Activated CD4-positive, alpha-beta T cell treated with anti-CD3 and anti-CD28 coated beads, Interleukin-2, Interleukin-4, amounts not matched to agents 100 ng/mL and 50 ng/mL, durations not matched to agents 16 hours and 8 hours (primary cell): ENCODE results near the gene STRN4.
"Not testable (repeated sequence)": the region's sequence is repeated elsewhere in the genome, so short reads cannot be mapped to it uniquely, and the experiment has no call there.

ENCODE experiments used
- DNase-seq: peaks from one replicate; pipeline ENCODE4 v3.0.0-alpha.2; 2020; ENCODE audit warnings: low spot score

STRN4 gene

DNA sequence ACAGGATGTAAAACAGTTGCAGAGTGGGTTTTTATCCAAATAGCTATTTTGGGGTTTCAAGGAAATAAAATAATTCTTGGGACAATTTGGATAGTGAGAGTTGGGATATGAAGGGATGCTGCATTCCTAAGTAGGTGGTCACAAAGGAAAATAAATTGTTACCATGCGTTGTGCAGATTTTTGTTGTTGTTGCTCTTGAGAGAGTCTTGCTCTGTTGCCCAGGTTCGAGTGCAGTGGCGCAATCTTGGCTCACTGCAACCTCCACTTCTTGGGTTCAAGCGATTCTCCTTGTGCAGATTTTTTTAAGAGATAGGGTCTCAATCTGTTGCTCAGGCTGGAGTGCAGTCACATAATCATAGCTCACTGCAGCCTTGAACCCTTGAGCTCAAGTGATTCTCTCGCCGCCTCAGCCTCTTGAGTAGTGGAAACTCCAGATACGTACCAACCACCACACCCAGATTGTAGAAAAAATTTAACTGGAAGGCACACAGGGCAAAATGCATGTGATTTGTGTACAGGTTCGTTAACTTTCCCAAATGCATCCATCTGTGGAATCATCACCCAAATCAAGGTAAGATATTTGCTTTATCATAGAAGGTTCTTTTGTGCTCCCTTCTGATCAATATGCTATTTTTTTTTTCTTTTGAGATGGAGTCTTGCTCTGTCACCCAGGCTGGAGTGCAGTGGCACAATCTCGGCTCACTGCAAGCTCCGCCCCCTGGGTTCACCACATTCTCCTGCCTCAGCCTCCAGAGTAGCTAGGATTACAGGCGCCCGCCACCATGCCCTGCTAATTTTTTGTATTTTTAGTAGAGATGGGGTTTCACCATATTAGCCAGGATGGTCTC lies 26.1 kb upstream of the STRN4 start:
- no peak for DNase-seq

DNA sequence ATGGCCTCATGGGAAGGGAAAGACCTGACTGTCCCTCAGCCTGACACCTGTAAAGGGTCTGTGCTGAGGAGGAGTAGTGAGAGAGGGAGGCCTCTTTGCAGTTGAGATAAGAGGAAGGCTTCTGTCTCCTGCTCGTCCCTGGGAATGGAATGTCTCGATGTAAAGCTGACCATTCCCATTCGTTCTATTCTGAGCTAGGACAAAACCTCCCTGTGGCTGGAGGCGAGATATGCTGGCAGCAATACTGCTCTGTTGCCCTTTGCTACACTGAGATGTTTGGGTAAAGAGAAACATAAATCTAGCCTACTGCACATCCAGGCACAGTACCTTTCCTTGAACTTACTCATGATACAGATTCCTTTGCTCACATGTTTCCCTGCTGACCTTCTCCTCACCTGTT lies 22.5 kb upstream of the STRN4 start:
- DNase-seq = not testable (repeated sequence)

DNA sequence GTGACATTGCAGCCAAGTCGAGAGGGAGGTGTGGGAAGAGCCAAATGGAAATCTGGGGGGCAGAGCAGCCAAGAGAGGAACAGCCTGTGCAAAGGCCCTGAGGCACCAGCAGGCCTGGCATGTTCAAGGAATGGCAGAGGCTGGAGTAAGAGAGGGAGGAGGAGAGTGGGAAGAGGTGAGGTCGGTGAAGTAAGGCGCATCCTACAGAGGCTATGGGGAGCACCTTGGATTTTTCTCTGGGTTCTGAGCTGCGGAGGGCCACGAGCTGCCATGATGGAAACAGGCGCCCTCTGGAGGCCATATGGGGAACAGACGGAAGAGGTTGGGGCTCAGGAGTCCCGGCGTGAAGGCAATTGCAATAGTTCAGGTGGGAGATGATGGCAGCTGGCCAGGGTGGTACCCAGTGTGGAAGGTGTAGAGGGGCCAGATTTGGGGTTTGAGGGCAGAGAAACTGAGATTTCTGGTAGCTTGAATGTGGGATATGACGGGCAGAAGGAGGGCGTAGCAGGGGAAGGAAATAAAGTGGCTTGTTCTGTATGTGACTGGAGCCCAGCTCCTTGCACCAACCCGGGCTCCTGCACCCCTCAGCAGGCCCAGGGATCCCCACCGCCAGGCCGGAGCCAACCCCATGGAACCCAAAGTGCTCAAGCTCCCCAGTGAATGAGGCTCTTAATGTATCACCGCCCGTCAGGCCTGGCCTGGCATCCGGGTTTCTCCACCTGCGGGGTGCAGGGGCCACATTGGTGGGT lies 20.5 kb upstream of the STRN4 start:
- peak; percentile 75 for DNase-seq

DNA sequence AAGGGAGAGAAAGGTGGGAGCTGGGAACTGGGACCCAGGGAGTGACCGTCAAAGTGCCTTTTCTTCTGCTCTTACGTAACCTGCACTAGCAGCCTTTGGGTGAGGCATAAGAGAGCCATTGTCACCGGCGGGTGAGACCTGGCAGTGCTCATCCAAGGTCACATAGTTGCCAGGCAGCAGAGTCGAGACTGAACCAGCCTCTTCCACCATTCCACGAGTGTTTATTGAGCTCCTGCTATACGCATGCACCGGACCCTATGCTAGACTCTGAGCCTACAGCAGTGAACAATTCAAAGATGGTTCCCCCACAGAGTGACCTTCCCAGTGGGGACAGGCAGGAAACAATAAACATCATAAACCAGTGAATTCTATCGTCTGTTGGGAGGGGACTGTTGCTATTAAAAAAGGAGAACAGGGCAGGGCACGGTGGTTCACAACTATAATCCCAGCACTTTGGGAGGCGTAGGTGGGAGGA lies 18.6 kb upstream of the STRN4 start:
- no peak for DNase-seq

DNA sequence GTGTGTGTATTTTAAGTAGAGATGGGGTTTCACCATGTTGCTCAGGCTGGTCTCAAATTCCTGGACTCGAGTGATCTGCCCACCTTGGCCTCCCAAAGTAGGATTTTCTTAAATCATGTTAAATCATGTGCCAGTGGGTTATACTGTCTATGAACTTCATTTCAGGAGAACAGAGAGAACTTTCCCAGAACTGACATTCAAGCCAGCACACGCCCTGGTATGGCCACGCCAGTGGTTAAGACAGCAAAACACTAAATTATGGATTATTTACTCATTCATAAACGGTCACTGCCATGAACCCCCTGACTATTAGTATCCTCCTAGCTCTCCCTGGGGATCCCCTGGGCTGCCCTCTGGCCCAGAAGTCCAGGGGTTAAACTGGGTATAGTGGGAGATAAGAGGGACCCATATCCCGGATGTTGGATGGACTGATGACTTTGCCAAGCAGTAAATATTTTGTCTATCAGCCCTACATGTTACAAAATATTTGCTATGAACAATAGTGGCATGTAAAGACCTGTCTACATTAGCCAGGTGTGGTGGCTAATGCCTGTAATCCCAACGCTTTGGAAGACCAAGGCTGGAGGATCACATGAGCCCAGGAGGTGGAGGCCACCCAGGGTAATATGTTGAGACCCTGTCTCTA lies 16.1 kb upstream of the STRN4 start:
- DNase-seq = no peak

DNA sequence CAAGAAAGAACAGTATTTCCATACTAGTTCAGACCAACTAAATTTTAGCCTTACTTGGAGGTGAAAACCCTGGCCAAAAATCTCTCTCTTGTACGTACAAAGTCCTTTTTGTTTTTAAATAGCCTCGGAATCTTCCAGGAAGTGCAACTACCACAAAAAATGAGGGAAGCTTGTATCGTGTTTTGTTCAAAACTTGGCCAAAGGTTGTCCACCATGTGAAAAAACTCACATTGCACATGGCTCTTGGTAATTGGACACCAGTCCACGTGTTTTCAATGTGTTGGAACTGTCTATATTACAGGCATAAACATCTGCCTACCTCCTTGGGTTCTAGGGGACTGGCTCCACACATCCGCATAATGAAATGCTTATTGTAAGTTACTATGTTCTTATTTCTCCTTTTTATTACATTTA lies 15.2 kb upstream of the STRN4 start:
- no peak for DNase-seq

DNA sequence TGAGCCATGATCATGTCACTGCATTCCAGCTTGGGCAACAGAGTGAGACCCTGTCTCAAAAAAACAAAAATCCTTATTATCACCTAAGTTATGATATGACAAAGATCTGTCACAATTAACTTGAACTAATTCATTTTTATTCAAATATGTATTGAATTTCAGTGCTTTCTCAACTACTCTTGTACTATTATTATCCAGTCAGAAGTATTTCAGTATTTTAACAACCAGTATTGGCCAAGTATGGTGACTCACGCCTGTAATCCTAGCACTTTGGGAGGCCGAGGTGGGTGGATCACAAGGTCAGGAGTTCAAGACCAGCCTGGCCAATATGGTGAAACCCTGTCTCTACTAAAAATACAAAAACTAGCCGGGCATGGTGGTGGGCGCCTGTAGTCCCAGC lies 14.6 kb upstream of the STRN4 start:
- not testable (repeated sequence) for DNase-seq

DNA sequence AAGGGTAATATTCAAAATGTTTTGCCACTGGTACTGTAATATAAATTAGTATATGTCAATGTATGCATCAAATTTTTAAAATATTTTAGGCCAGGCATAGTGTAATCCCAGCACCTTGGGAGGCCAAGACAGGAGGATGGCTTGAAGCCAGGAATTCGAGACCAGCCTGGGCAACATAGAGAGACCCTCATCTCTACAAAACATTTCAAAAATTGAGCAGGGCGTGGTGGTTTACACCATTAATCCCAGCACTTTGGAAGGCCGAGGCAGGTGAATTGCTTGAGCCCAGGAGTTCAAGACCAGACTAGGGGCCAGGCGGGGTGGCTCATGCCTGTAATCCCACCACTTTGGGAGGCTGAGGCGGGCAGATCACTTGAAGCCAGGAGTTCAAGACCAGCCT lies 14.1 kb upstream of the STRN4 start:
- DNase-seq = no peak

DNA sequence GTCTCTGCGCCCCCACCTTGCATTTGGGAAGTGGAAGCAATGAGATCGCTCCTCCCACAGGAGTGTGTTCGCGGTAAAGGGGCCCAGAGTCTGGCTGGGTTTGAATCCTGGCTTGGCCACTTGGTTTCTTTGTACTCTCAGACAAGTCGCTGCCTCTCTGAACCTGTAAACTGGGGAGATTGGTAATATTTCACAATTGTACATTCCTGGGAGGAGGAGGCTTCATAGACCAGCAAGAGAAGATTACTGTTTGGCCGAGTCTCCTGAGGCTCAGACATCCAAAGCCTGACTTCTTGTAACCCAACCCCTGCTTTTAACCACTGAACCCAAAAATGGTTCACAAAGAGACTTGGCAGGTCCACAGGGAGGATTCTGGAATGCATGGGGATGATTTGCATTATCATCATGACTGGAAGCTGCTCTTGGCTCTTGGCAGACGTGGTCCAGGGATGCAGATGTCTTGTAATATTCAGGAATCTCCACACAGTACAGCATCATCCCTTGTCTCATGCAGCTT lies 13.6 kb upstream of the STRN4 start:
- DNase-seq = no peak

DNA sequence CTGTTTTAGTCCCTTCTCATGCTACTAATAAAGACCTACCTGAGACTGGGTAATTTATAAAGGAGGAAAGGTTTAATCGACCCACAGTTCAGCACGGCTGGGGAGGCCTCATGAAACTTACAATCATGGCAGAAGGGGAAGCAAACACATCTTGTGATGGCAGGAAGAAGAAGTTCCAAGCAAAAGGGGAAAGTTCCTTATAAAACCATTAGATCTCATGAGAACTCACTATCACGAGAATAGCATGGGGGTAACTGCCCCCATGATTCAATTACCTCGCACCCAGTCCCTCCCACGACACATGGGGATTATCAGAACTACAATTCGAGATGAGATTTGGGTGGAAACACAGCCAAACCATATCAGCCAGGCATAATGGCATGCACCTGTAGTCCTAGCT lies 13.0 kb upstream of the STRN4 start:
- DNase-seq = no peak

DNA sequence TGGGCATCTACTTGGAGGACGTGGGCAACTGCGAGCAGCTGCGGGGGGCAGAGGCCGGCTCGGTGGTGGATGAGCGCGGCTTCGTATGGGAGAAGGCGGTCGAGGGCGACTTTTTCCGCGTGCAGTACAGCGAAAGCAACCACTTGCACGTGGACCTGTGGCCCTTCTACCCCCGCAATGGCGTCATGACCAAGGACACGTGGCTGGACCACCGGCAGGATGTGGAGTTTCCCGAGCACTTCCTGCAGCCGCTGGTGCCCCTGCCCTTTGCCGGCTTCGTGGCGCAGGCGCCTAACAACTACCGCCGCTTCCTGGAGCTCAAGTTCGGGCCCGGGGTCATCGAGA lies 10.3 kb upstream of the STRN4 start:
- no peak for DNase-seq

DNA sequence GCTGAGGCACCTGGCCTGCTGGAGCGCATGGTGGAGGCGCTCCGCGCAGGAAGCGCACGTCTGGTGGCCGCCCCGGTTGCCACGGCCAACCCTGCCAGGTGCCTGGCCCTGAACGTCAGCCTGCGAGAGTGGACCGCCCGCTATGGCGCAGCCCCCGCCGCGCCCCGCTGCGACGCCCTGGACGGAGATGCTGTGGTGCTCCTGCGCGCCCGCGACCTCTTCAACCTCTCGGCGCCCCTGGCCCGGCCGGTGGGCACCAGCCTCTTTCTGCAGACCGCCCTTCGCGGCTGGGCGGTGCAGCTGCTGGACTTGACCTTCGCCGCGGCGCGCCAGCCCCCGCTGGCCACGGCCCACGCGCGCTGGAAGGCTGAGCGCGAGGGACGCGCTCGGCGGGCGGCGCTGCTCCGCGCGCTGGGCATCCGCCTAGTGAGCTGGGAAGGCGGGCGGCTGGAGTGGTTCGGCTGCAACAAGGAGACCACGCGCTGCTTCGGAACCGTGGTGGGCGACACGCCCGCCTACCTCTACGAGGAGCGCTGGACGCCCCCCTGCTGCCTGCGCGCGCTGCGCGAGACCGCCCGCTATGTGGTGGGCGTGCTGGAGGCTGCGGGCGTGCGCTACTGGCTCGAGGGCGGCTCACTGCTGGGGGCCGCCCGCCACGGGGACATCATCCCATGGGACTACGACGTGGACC lies 9.7 kb upstream of the STRN4 start:
- DNase-seq = no peak

DNA sequence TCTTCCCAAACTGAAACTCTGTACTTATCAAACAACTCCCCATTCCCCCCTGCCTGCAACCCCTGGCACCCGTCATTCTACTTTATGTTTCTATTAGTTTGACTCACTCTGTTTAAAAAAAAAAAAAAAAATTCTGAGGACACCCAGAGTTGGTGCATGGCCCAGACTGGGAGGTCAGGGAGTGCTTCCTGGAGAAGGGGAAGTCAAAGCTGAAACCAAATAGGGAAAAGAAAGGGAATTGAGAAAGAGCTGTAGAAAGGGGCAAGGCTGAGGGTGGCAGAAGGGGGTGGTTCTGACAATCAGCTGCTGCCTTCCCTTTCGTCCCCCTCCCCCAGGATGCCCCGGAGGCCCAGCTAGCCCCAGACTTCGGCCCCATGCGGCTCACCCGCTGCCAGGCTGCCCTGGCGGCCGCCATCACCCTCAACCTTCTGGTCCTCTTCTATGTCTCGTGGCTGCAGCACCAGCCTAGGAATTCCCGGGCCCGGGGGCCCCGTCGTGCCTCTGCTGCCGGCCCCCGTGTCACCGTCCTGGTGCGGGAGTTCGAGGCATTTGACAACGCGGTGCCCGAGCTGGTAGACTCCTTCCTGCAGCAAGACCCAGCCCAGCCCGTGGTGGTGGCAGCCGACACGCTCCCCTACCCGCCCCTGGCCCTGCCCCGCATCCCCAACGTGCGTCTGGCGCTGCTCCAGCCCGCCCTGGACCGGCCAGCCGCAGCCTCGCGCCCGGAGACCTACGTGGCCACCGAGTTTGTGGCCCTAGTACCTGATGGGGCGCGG lies 9.0 kb upstream of the STRN4 start:
- no peak for DNase-seq

DNA sequence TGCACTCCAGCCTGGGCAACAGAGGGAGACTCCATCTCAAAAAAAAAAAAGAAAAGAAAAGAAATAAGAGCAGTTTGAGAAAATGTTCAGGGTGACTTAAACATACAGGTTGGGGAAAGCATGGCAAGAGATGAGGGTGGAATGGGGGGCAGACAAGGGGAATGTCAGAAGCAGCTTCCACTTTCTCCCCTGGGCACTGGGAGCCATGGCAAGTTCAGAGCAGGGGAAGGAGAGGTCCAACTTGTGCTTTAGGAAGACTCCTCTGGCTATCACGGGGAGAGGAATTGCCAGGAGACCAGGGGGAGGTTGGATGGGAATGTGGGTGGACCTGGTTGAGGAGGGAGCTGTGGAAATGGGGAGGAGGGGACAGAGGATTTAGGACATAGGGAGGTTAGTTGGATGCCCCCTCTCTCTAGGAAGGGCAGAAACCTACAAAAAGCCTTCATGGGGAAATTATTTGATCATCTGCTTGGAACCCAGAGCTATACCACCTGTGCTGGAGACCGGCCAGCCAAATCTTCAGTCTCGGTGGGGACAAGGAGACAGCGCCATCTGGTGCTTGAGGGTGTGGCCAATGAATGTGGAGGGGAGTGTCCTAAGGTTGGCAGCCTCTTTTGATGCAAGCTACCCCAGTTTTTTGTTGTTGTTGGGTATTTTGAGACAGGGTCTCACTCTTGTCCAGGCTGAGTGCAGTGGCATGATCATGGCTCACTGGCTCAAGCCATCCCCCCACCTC lies 7.3 kb upstream of the STRN4 start:
- DNase-seq = peak; percentile 53

DNA sequence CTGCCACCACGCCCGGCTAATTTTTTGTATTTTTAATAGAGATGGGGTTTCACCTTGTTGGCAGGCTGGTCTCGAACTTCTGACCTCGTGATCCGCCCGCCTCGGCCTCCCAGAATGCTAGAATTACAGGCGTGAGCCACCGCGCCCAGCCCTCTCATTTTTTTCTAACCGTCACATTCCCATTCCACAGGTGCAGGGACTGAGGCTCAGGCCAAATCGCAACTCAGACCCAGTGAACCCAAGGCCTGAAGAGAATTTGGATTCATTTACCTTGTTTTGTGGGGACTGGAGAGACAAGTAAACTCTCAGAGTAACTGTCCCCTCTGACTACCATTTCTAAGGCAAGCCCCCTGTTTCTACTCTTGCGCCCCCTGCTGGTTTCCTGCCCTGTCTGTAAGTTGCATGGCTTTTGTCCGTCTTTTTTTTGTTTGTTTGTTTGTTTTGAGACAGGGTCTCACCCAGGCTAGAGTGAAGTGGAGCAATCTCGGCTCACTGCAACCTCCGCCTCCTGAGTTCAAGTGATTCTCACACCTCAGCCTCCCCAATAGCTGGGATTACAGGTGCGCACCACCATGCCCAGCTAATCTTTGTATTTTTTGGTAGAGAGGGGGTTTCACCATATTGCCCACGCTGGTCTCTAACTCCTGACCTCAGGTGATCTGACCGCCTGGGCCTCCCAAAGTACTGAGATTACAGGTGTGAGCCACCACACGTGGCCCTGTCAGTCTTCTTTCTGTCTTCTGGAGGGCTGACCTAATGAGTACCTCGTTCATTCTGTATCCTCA lies 2.3 kb upstream of the STRN4 start:
- DNase-seq = peak; percentile 76

DNA sequence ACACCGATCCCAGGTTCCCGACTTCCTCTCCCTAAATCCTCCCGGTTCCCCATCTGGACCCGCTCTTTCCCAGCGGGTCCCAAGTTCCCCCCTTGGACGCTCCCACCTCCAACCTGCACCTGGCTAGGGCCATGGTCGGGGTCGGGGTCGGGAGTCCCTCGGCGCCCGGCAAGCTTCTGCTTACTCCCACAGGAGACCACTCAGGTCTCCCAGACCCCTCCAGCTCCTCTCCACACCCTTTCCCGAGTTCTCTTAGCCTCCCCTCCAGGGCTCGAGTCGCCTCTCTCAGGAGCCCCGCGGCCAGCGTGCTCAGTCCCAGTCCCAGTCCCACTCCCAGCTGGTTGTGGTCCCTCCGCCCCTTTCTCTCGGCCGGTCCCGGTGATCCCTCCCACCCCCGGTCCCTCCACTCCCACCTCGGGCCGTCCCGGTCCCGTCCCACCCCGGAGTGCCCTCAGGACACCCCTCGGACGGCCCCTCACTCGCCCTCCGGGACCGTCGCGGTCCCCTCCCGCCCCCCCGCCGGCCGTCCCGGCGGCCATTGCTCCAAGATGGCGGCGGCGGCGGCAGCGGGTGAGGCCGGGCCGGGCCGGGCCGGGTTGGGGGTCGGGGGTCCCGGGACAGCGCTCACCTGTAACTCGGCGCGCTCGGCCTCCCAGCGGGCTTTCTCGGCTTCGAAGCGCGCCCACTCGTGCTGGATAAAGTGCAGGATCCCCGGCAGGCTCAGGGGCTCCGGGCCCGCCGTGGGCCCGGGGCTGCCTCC lies 549 bp downstream of the STRN4 start, which contains the start of gene FKRP:
FKRP (plus strand) TSS at position 537 of the 760 bp plus-strand sequence. CDS start 9,394 bp downstream, outside the sequence.
- no peak for DNase-seq

DNA sequence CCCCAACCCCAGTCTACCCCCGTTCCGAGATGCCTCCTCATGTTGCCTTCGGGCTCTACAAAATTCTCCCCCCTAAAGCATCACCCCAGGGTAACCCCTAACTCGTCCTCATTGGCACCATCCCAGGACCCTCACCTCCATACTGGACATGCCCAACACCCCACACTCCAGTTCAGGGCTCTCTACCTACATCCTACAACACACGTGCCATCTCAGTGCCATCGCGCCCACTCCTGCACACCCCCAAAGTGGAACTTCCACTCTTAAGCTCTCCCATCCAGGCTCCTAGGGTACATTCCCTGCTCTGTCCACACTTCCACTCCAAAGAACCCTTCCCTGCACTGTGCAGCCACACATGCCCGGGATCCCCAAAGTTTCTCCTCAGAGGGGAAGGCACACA lies 1.2 kb downstream of the STRN4 start:
- no peak for DNase-seq

DNA sequence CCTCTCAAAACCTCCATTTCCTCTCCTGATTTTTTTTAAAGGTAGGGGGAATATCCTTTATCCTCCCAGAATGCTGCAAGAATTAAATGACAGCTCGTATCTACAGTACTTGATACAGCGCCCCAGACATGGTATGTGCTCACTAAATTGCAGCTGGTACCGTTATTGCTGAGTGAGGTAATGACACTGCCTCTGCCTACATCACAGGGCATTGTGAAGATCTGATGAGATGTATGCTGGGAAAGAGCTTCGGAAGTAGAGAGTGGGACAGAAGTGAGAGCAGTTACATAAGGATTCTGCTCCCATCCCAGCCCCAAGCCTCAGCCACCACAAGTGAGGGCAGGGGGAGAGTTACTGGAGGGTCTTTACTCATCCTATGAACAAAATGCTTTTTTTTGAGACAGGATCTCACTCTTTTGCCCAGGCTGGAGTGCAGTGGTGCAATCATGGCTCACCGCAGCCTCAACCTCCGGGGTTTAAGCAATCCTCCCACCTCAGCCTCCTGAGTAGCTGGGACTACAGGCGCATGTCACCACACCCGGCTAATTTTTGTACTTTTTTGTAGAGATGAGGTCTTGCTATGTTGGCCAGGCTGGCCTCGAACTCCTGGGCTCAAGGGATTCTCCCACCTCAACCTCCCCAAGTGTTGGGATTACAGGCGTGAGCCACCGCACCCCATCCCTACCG lies 2.1 kb downstream of the STRN4 start:
- no peak for DNase-seq
